Measurements from ENCODE around the gene CEP128.

GRCh38 chr14:80944861-80945617 lies 3.5 kb upstream of the CEP128 start:
- TF ChIP-seq FOXM1 (IDR thresholded peaks at IDR 0.05; ENCODE audit: low read depth) (no peak), GABPA (IDR thresholded peaks at IDR 0.05; ENCODE audit: low read depth) (no peak), CTCF (IDR thresholded peaks at IDR 0.05) (no peak), FOSL2 (IDR thresholded peaks at IDR 0.05; ENCODE audit: borderline replicate concordance, low read depth) (no peak), JUND (IDR thresholded peaks at IDR 0.05) (no peak), POLR2AphosphoS5 (IDR thresholded peaks at IDR 0.05; ENCODE audit: low read depth, low read length) (no peak), NFIC (IDR thresholded peaks at IDR 0.05; ENCODE audit: borderline replicate concordance) (no peak), REST (IDR thresholded peaks at IDR 0.05; ENCODE audit: low read depth, low read length) (no peak), TCF12 (IDR thresholded peaks at IDR 0.05) (no peak), EZH2phosphoT487 (IDR thresholded peaks at IDR 0.05; ENCODE audit: borderline replicate concordance, low read depth) (no peak)

All from SK-N-SH (cell line).